ENCODE results near the gene DENND5A.

DNA sequence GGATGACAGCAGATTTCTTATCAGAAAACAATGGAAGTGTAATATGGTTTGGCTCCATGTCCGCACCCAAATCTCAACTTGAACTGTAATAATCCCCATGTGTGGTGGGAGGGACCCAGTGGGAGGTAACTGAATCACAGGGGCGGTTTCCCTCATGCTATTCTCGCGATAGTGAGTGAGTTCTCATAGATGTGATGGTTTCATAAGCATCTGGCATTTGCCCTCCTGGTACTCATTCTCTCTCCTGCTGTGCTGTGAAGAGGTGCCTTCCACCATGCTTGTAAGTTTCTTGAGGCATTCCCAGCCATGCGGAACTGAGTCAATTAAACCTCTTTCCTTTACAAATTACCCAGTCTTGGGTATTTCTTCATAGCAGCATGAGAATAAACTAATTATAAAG, 92.8 kb downstream of the DENND5A start:
- TF ChIP-seq POLR2A (IDR thresholded peaks at IDR 0.05) = no peak
- TF ChIP-seq, protein P1, sequence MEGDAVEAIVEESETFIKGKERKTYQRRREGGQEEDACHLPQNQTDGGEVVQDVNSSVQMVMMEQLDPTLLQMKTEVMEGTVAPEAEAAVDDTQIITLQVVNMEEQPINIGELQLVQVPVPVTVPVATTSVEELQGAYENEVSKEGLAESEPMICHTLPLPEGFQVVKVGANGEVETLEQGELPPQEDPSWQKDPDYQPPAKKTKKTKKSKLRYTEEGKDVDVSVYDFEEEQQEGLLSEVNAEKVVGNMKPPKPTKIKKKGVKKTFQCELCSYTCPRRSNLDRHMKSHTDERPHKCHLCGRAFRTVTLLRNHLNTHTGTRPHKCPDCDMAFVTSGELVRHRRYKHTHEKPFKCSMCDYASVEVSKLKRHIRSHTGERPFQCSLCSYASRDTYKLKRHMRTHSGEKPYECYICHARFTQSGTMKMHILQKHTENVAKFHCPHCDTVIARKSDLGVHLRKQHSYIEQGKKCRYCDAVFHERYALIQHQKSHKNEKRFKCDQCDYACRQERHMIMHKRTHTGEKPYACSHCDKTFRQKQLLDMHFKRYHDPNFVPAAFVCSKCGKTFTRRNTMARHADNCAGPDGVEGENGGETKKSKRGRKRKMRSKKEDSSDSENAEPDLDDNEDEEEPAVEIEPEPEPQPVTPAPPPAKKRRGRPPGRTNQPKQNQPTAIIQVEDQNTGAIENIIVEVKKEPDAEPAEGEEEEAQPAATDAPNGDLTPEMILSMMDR (IDR thresholded peaks at IDR 0.05) = no peak
